NCI-H146 treated with DMSO at 0.1 percent for 48 hours (cell line): ENCODE measurements around the gene GSC2.

ENCODE experiments used
- DNase-seq: peaks from one replicate; lab custom pipeline; 2025; ENCODE audit not compliant: unreplicated experiment; lab: John Stamatoyannopoulos, UW

Gene GSC2

GRCh38 chr22:19134176-19134831 is 15.8 kb downstream of the GSC2 start:
- DNase-seq: no peak

- no peak for DNase-seq
Observed at GRCh38 chr22:19133561-19133960, 16.5 kb downstream of the GSC2 start.

GRCh38 chr22:19132693-19133400 is 17.2 kb downstream of the GSC2 start:
- DNase-seq: no peak

GRCh38 chr22:19132153-19132552 is 17.9 kb downstream of the GSC2 start:
- DNase-seq: no peak

- DNase-seq: no peak
Observed at GRCh38 chr22:19131685-19132015, 18.4 kb downstream of the GSC2 start.

GRCh38 chr22:19130959-19131684 is 19.0 kb downstream of the GSC2 start, which contains the start of gene TSSK2:
TSS of gene TSSK2 (plus strand) at chr22:19131308. CDS start at chr22:19131400, 92 bp downstream.
- DNase-seq: no peak

- no peak for DNase-seq
Observed at GRCh38 chr22:19129871-19130270, 20.2 kb downstream of the GSC2 start.

- DNase-seq: no peak
Observed at GRCh38 chr22:19128946-19129727, 21.0 kb downstream of the GSC2 start.

- no peak for DNase-seq
Observed at GRCh38 chr22:19128009-19128401, 22.1 kb downstream of the GSC2 start.

GRCh38 chr22:19127329-19128008 is 22.6 kb downstream of the GSC2 start:
- DNase-seq: no peak

- DNase-seq: no peak
Observed at GRCh38 chr22:19126309-19127273, 23.5 kb downstream of the GSC2 start.

GRCh38 chr22:19125474-19126308 is 24.4 kb downstream of the GSC2 start:
- no peak for DNase-seq

GRCh38 chr22:19125011-19125410 is 25.1 kb downstream of the GSC2 start:
- DNase-seq: no peak

GRCh38 chr22:19124377-19124776 is 25.7 kb downstream of the GSC2 start:
- DNase-seq: no peak

GRCh38 chr22:19123936-19124335 is 26.2 kb downstream of the GSC2 start:
- DNase-seq: no peak

GRCh38 chr22:19122752-19123492 is 27.2 kb downstream of the GSC2 start:
- no peak for DNase-seq

GRCh38 chr22:19122143-19122751 is 27.8 kb downstream of the GSC2 start, which contains the start of gene DGCR2:
TSS of gene DGCR2 (minus strand) at chr22:19122412. CDS start at chr22:19122206, 206 bp downstream.
- DNase-seq: peak; percentile 70
